K562 (cell line): ENCODE measurements around the gene ETFRF1. TPM values are rescaled to one million over a fixed set of nuclear protein-coding genes. Genes with fewer than 3 reads are reported as not detected.

Experiments used
- ATAC-seq: fragments of 200-7000 bp; cut with Tn5 transposase; 3 replicates; pipeline ENCODE4 v1.9.1; 2020; ENCODE audit warnings: moderate library complexity
- BruUV-seq: library from RNA; stranded (reverse); fragments of 400-500 nt; replicated peaks from 2 replicates; lab custom pipeline; 2021; lab: Mats Ljungman, UMichigan
- CTCF ChIA-PET: fragments of 300-600 bp; formaldehyde crosslinking; extraction: SDS; loops from one replicate; lab custom pipeline; 2021; ENCODE audit warnings: low intra/inter-chr PET ratio; lab: Yijun Ruan, JAX
- POLR2A ChIA-PET: fragments of 300-600, 350-650 bp; sonication (Branson Sonifier 250); formaldehyde crosslinking; extraction: SDS; loops from one replicate; lab custom pipeline; 2021; ENCODE audit warnings: antibody characterized with exemption, inconsistent platforms; lab: Yijun Ruan, JAX
- DNase-seq, 4 experiments: peaks; one replicate each; pipeline versions ENCODE4 v3.0.0 to v3.0.0-alpha.2; 2011 to 2018; ENCODE audit warnings: low spot score in 3 of 4, mixed read lengths in 3 of 4; ENCODE audit errors: extremely low read depth in 1 of 4
- FAIRE-seq: peaks from 2 replicates; lab custom pipeline; 2011; peaks lifted over from hg19 to GRCh38; lab: Jason Lieb, UNC
- H2AFZ ChIP-seq: 2 replicates; pipeline ENCODE4 v1.6.0; 2011; ENCODE audit warnings: low read depth, low read length, control low read depth, inconsistent platforms
- H3K27ac ChIP-seq: fragments of 200-600 bp; 3 replicates; pipeline ENCODE4 v1.8.0; 2011; ENCODE audit warnings: low read depth, mild to moderate bottlenecking, control low read depth, inconsistent platforms, low read length, moderate library complexity, mixed read lengths; ENCODE audit errors: extremely low read depth
- H3K27me3 ChIP-seq, 2 experiments: fragments of 300-600 bp in 1 of 2; 2 replicates in 1 of 2; 3 replicates in 1 of 2; pipeline versions ENCODE4 v1.6.0 to v1.8.0; 2011; ENCODE audit warnings: inconsistent platforms in 2 of 2, low read length in 2 of 2, mild to moderate bottlenecking in 1 of 2, mixed read lengths in 1 of 2, moderate library complexity in 1 of 2; ENCODE audit not compliant: control insufficient read depth in 2 of 2, insufficient read depth in 2 of 2
- H3K36me3 ChIP-seq: fragments of 300-600 bp; 3 replicates; pipeline ENCODE4 v1.8.0; 2011; ENCODE audit warnings: mild to moderate bottlenecking, low read length, inconsistent platforms; ENCODE audit not compliant: control insufficient read depth, insufficient read depth
- H3K4me1 ChIP-seq, 2 experiments: fragments of 200-600 bp in 1 of 2; replicated peaks in 1 of 2; 2 replicates in 1 of 2; 3 replicates in 1 of 2; pipeline versions ENCODE4 v1.5.1 to v1.8.0; 2011; ENCODE audit warnings: inconsistent platforms in 2 of 2, low read length in 2 of 2, mild to moderate bottlenecking in 1 of 2, mixed read lengths in 1 of 2, moderate library complexity in 1 of 2; ENCODE audit not compliant: control insufficient read depth in 2 of 2, insufficient read depth in 2 of 2
- H3K4me2 ChIP-seq: 2 replicates; pipeline ENCODE4 v1.6.1; 2011; ENCODE audit warnings: low read length, control low read depth, inconsistent platforms, mixed read lengths; ENCODE audit not compliant: insufficient read depth
- H3K4me3 ChIP-seq: fragments of 200-600 bp; sonication (generic), shearing (Covaris generic); 2 replicates; pipeline ENCODE4 v1.5.1; 2016; ENCODE audit warnings: control low read depth, inconsistent platforms
- H3K79me2 ChIP-seq: fragments of 200-600 bp; 3 replicates; pipeline ENCODE4 v1.8.0; 2011; ENCODE audit warnings: low read length, inconsistent platforms; ENCODE audit not compliant: control insufficient read depth, insufficient read depth
- H3K9ac ChIP-seq, 2 experiments: 2 replicates each; pipeline versions ENCODE4 v1.6.0 to v1.6.1; 2011; ENCODE audit warnings: low read depth in 2 of 2, low read length in 2 of 2, control low read depth in 1 of 2, inconsistent platforms in 1 of 2, mild to moderate bottlenecking in 1 of 2, mixed read lengths in 1 of 2; ENCODE audit not compliant: insufficient read depth in 1 of 2
- H3K9me1 ChIP-seq: one replicate; pipeline ENCODE4 v1.6.0; 2011; ENCODE audit warnings: inconsistent platforms, mild to moderate bottlenecking, low read length, moderate library complexity; ENCODE audit not compliant: control insufficient read depth, insufficient read depth
- H3K9me3 ChIP-seq: replicated peaks from 2 replicates; pipeline ENCODE4 v1.5.1; 2011; ENCODE audit warnings: low read depth, low read length, inconsistent platforms; ENCODE audit not compliant: control insufficient read depth, insufficient read depth
- H4K20me1 ChIP-seq: replicated peaks from 2 replicates; pipeline ENCODE4 v1.6.1; 2011; ENCODE audit warnings: low read length, inconsistent platforms, mixed read lengths; ENCODE audit not compliant: control insufficient read depth, insufficient read depth
- ATF4 ChIP-seq: fragments of 450-650 bp; formaldehyde crosslinking; IDR thresholded peaks from 2 replicates; pipeline ENCODE4 v1.4.0; 2022; ENCODE audit warnings: mild to moderate bottlenecking, moderate library complexity
- CBX2 ChIP-seq: fragments of 200-600 bp; sonication (generic); IDR thresholded peaks from one replicate; pipeline ENCODE4 v1.6.1; 2012; ENCODE audit warnings: mild to moderate bottlenecking, low read length, inconsistent platforms; ENCODE audit not compliant: insufficient read depth, poor library complexity, severe bottlenecking
- DLX4 ChIP-seq: fragments of 250-450 bp; sonication (Bioruptor Pico); IDR thresholded peaks from 2 replicates; pipeline ENCODE4 v1.6.1; 2021; ENCODE audit warnings: mild to moderate bottlenecking
- EHMT2 ChIP-seq: fragments of 450-650 bp; IDR thresholded peaks from 2 replicates; pipeline ENCODE4 v1.6.1; 2018; ENCODE audit warnings: antibody characterized with exemption
- IRF9 ChIP-seq: fragments of 450-650 bp; IDR thresholded peaks from 2 replicates; pipeline ENCODE4 v1.6.1; 2016; ENCODE audit warnings: missing biosample characterization, missing genetic modification characterization
- SMAD2 ChIP-seq: fragments of 150-350 bp; IDR thresholded peaks from 2 replicates; pipeline ENCODE4 v1.6.1; 2014; ENCODE audit warnings: low read depth, mild to moderate bottlenecking, low read length
- TCF15 ChIP-seq: fragments of 250-450 bp; sonication (Bioruptor Pico); IDR thresholded peaks from 2 replicates; pipeline ENCODE4 v1.8.0; 2022; ENCODE audit warnings: moderate library complexity, mild to moderate bottlenecking, inconsistent platforms
- ZBTB33 ChIP-seq: sonication (generic); formaldehyde crosslinking; IDR thresholded peaks from 2 replicates; pipeline ENCODE4 v1.8.1; 2023; ENCODE audit warnings: mild to moderate bottlenecking, missing genetic modification reagents
- ZNF133 ChIP-seq: fragments of 250-450 bp; sonication (Bioruptor Pico); IDR thresholded peaks from 2 replicates; pipeline ENCODE4 v1.4.0; 2020; ENCODE audit warnings: mild to moderate bottlenecking
- ZNF165 ChIP-seq: fragments of 250-450 bp; sonication (Bioruptor Pico); IDR thresholded peaks from 2 replicates; pipeline ENCODE4 v1.4.0; 2020; ENCODE audit warnings: borderline replicate concordance
- ZNF77 ChIP-seq: fragments of 250-450 bp; sonication (Bioruptor Pico); IDR thresholded peaks from 2 replicates; pipeline ENCODE4 v1.5.0; 2020
- WGBS: fragments of 100-300 bp; shearing (Covaris generic); methylation state at CpG from one replicate; pipeline ENCODE4 v1.1.6; 2016; ENCODE audit warnings: low coverage, mixed read lengths; ENCODE audit not compliant: insufficient coverage; ENCODE audit errors: missing lambda C conversion rate; 5-methylcytosine and 5-hydroxymethylcytosine counted together
- in situ Hi-C: fragments of 300-500 bp; cut with MboI; formaldehyde crosslinking; loops from 4 replicates; pipeline ENCODE4 v1.15.0; 2018; ENCODE audit warnings: inconsistent platforms, mixed read lengths
- intact Hi-C: fragments of 100-400 bp; cut with micrococcal nuclease; formaldehyde crosslinking; loops from 2 replicates; pipeline ENCODE4 v1.14.2; 2022
- polyA plus RNA-seq, 8 experiments: library from polyadenylated mRNA; depleted of rRNA in 4 of 8; stranded (reverse) in 5 of 8; unstranded in 3 of 8; fragments of >200 nt; fragmentation: Nextera tagmentation in 2 of 8; fragmentation: Illumina TruSeq in 1 of 8; extraction: Ambion mirVana in 2 of 8; extraction: Trizol in 1 of 8; gene quantifications; 2 replicates each; pipeline versions ENCODE4 v1.2.1 to v1.2.3, GENCODE V29; 2011 to 2014; ENCODE audit warnings: inconsistent platforms in 1 of 8, missing spikeins in 1 of 8
- total RNA-seq, 7 experiments: library from RNA; depleted of rRNA in 6 of 7; stranded (reverse); fragments of >200 nt in 6 of 7; fragmentation: Illumina TruSeq in 2 of 7; extraction: Trizol in 2 of 7; gene quantifications; 2 replicates each; pipeline versions ENCODE4 v1.2.1 to v1.2.3, GENCODE V29; 2011 to 2021; ENCODE audit warnings: low replicate concordance in 1 of 7

Gene ETFRF1
- total and polyA plus RNA-seq, 9 of the 15 experiments (the other 6 are each of a cell fraction or from before 2014, with no cell fraction given), result 16.1 to 107 (median 33.7) TPM

GRCh38 chr12:25248137-25248536 lies 53.1 kb downstream of the ETFRF1 start:
- Histone ChIP-seq H3K4me3 (no peak overlapping the region), H3K36me3 (peaks cover 15% of the 10 kb centered on the region; the same call in 1 of the 3 replicates), H3K27me3 (no peaks in the 10 kb centered on the region), H3K9me1 (no peaks in the 10 kb centered on the region), H3K9me3 (no peaks in the 10 kb centered on the region), H4K20me1 (no peaks in the 10 kb centered on the region), H3K9ac (no peak overlapping the region), H3K4me1 (peaks cover 4 to 17% of the 10 kb centered on the region in 2 experiments; a peak in 4 of 5 replicates), H3K27ac (no peak overlapping the region), H3K4me2 (no peak overlapping the region), H2AFZ (no peak overlapping the region), H3K79me2 (peaks cover 41% of the 10 kb centered on the region)
- BruUV-seq, result no TSS peak
- in situ Hi-C loops (no loop called here), intact Hi-C loops (no loop called here)
- WGBS, result 84% methylated on average over 16 of the region's 20 CpGs
- ChIA-PET CTCF (no interaction called here), POLR2A (no interaction called here)
- no peak for ATAC-seq
- no peak for DNase-seq
- TF ChIP-seq ZNF77 (no peak), ZBTB33 (CRISPR knock-in tag) (peak; percentile 54; the same call in 1 of the 2 replicates)
- no peak for FAIRE-seq

GRCh38 chr12:25248732-25249131 lies 53.7 kb downstream of the ETFRF1 start:
- intact Hi-C loops, result no loop called here
- no peak for FAIRE-seq
- Histone ChIP-seq H3K4me1 (peaks cover 4 to 17% of the 10 kb centered on the region in 2 experiments; a peak in 4 of 5 replicates), H3K9me3 (no peaks in the 10 kb centered on the region), H3K9me1 (no peaks in the 10 kb centered on the region), H3K4me2 (no peak overlapping the region), H3K27ac (no peak overlapping the region), H3K9ac (no peak overlapping the region), H3K36me3 (peaks cover 11% of the 10 kb centered on the region; the same call in 1 of the 3 replicates), H3K27me3 (no peaks in the 10 kb centered on the region), H3K79me2 (peaks cover 41% of the 10 kb centered on the region), H2AFZ (no peak overlapping the region), H4K20me1 (no peaks in the 10 kb centered on the region), H3K4me3 (no peak overlapping the region)
- no peak for DNase-seq
- CTCF ChIA-PET, result no interaction called here
- ATAC-seq, result no peak
- no TSS peak for BruUV-seq
- POLR2A ChIA-PET, result interaction anchor here (0.6 kb wide), 1 partner anchor 27 kb away, joined by 3 read pairs; no protein-coding TSS in a partner anchor
- in situ Hi-C loops, result no loop called here
- 93% methylated on average over 1 of the region's 1 CpG for WGBS
- no peak for TF ChIP-seq ZNF133
- no peak for TF ChIP-seq ZNF165 (CRISPR knock-in tag)
- no peak for TF ChIP-seq TCF15 (CRISPR knock-in tag)
- no peak for TF ChIP-seq ATF4 (CRISPR knock-in tag)
- no peak for TF ChIP-seq SMAD2
- no peak for TF ChIP-seq CBX2
- no peak for TF ChIP-seq IRF9 (tag)
- TF ChIP-seq DLX4 (CRISPR knock-in tag), result no peak
- TF ChIP-seq EHMT2, result no peak
